CD4-positive, alpha-beta T cell (primary cell): ENCODE measurements around the gene PKDREJ. TPM values are rescaled to one million over a fixed set of nuclear protein-coding genes. Genes with fewer than 3 reads are reported as not detected.

ENCODE experiments used
- ATAC-seq: fragments of 200-7000 bp; cut with Tn5 transposase; one replicate; pipeline ENCODE4 v1.10.0; 2022; ENCODE audit warnings: mild to moderate bottlenecking; ENCODE audit not compliant: poor library complexity
- CTCF ChIA-PET: fragments of 350-600 bp; sonication (Branson Sonifier 250); formaldehyde crosslinking; loops from one replicate; lab custom pipeline; 2021; ENCODE audit warnings: antibody characterized with exemption, inconsistent platforms; lab: Charles Lee
- POLR2A ChIA-PET: fragments of 350-600 bp; sonication (Branson Sonifier 250); formaldehyde crosslinking; loops from one replicate; lab custom pipeline; 2021; ENCODE audit warnings: antibody characterized with exemption, inconsistent platforms; lab: Charles Lee
- DNase-seq, 14 experiments: peaks; one replicate each; pipeline ENCODE4 v3.0.0-alpha.2; 2013 to 2020; ENCODE audit warnings: mixed read lengths in 2 of 14
- H3K27ac ChIP-seq, 2 donors: one replicate each; pipeline versions ENCODE4 v1.5.1 to v1.7.0; 2013; ENCODE audit warnings: low read length in 2 of 2, low read depth in 1 of 2, mild to moderate bottlenecking in 1 of 2
- H3K27me3 ChIP-seq, 2 experiments: 1 replicate in 1 of 2; 2 replicates in 1 of 2; pipeline versions ENCODE4 v1.6.1 to v1.7.0; 2013; ENCODE audit warnings: low read length in 2 of 2, control low read depth in 1 of 2, mild to moderate bottlenecking in 1 of 2, moderate library complexity in 1 of 2; ENCODE audit not compliant: insufficient read depth in 2 of 2, control insufficient read depth in 1 of 2
- H3K36me3 ChIP-seq: one replicate; pipeline ENCODE4 v1.6.1; 2013; ENCODE audit warnings: low read length, control low read depth; ENCODE audit not compliant: insufficient read depth
- H3K4me1 ChIP-seq: one replicate; pipeline ENCODE4 v1.6.1; 2013; ENCODE audit warnings: low read length, control low read depth; ENCODE audit not compliant: insufficient read depth
- H3K4me3 ChIP-seq: one replicate; pipeline ENCODE4 v1.5.1; 2013; ENCODE audit warnings: mild to moderate bottlenecking, low read length, moderate library complexity
- H3K9me3 ChIP-seq, 2 experiments: 1 replicate in 1 of 2; 2 replicates in 1 of 2; pipeline versions ENCODE4 v1.6.1 to v1.7.0; 2013; ENCODE audit warnings: low read length in 2 of 2, mild to moderate bottlenecking in 2 of 2, control low read depth in 1 of 2, moderate library complexity in 1 of 2; ENCODE audit not compliant: control insufficient read depth in 1 of 2, insufficient read depth in 1 of 2
- H3K27ac Mint-ChIP-seq: one replicate; pipeline ENCODE4 v1.8.0; 2020; ENCODE audit warnings: mixed read lengths
- H3K27me3 Mint-ChIP-seq: one replicate; pipeline ENCODE4 v1.8.0; 2021; ENCODE audit warnings: mixed read lengths
- H3K36me3 Mint-ChIP-seq: one replicate; pipeline ENCODE4 v1.8.0; 2021; ENCODE audit warnings: low read depth, mixed read lengths
- H3K4me1 Mint-ChIP-seq: one replicate; pipeline ENCODE4 v1.8.0; 2021; ENCODE audit warnings: low read depth, mixed read lengths
- H3K4me3 Mint-ChIP-seq: one replicate; pipeline ENCODE4 v1.8.0; 2020; ENCODE audit warnings: mild to moderate bottlenecking, mixed read lengths
- H3K9me3 Mint-ChIP-seq: one replicate; pipeline ENCODE4 v1.8.0; 2020; ENCODE audit warnings: mixed read lengths
- intact Hi-C, 2 experiments: fragments of 100-400 bp; cut with DNase I in 1 of 2; cut with micrococcal nuclease in 1 of 2; formaldehyde crosslinking; loops; one replicate each; pipeline versions ENCODE4 v1.15.1 to v1.9.0; 2023 to 2025; cut with DNase I, micrococcal nuclease
- total RNA-seq, 174 experiments: library from RNA in 2 of 174; stranded (reverse) in 2 of 174; gene quantifications; one replicate each; pipeline ENCODE4 v1.2.3 and lab custom pipeline; 2021 to 2026
- TF ChIP-seq, protein P1 (sequence below): fragments of 200-600 bp; IDR thresholded peaks from one replicate; pipeline ENCODE4 v1.8.0; 2022; ENCODE audit warnings: antibody characterized with exemption, mild to moderate bottlenecking

PKDREJ gene
- total RNA-seq, 2 experiments from 2014 or later: not detected

- no peaks in the 10 kb centered on the region for H3K4me1 ChIP-seq
- H3K27me3 ChIP-seq: peaks cover 10 to 14% of the 10 kb centered on the region in 2 experiments
- H3K27ac Mint-ChIP-seq: no peak overlapping the region
- intact Hi-C loops: no loop called here
- no peaks in the 10 kb centered on the region for H3K36me3 ChIP-seq
- no peaks in the 10 kb centered on the region for H3K9me3 Mint-ChIP-seq
- H3K36me3 Mint-ChIP-seq: no peaks in the 10 kb centered on the region
- ATAC-seq: no peak
- H3K4me1 Mint-ChIP-seq: peaks cover 13% of the 10 kb centered on the region
- DNase-seq: no peak
- peaks cover 32% of the 10 kb centered on the region for H3K27me3 Mint-ChIP-seq
- TF ChIP-seq, protein P1, sequence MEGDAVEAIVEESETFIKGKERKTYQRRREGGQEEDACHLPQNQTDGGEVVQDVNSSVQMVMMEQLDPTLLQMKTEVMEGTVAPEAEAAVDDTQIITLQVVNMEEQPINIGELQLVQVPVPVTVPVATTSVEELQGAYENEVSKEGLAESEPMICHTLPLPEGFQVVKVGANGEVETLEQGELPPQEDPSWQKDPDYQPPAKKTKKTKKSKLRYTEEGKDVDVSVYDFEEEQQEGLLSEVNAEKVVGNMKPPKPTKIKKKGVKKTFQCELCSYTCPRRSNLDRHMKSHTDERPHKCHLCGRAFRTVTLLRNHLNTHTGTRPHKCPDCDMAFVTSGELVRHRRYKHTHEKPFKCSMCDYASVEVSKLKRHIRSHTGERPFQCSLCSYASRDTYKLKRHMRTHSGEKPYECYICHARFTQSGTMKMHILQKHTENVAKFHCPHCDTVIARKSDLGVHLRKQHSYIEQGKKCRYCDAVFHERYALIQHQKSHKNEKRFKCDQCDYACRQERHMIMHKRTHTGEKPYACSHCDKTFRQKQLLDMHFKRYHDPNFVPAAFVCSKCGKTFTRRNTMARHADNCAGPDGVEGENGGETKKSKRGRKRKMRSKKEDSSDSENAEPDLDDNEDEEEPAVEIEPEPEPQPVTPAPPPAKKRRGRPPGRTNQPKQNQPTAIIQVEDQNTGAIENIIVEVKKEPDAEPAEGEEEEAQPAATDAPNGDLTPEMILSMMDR: no peak
- H3K27ac ChIP-seq: no peak overlapping the region
- CTCF ChIA-PET: no interaction called here
- POLR2A ChIA-PET: no interaction called here
- no peak overlapping the region for H3K4me3 Mint-ChIP-seq
- H3K9me3 ChIP-seq: no peaks in the 10 kb centered on the region
- no peak overlapping the region for H3K4me3 ChIP-seq
Observed at GRCh38 chr22:46256358-46256958, 6.7 kb downstream of the PKDREJ start.

DNA sequence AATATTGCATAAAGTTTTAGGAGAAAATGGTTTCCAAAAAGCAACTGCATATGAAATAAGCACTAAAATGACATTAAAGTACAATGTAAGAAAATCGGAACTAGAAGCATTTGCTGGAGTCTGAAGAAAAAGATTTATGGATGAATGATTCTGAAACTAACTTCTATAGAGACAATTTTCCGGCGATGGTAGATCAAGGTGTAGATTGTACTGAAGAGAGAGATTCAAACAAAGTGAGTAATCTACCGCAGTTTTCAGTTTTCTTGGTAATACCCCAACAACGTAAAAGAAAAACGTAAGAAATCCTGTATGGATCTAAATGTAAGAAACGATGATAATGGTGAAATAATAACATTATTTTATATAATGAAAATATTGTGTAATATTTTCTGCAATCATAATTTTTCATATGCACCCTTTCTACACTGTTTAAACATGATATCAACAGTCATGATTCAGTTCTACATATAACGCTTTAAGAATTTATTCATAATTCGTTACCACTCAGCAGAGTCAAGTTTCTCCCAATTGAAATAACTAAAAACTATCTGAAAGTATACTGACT is 11.2 kb downstream of the PKDREJ start:
- H3K27ac Mint-ChIP-seq: peak overlapping the region; percentile 76
- CTCF ChIA-PET: no interaction called here
- Histone ChIP-seq H3K4me3 (no peak overlapping the region), H3K27ac (no peak overlapping the region), H3K27me3 (no peaks in the 10 kb centered on the region), H3K4me1 (peaks cover 30% of the 10 kb centered on the region), H3K36me3 (peaks cover 3% of the 10 kb centered on the region), H3K9me3 (no peaks in the 10 kb centered on the region)
- POLR2A ChIA-PET: interaction anchor here (0.7 to 3.9 kb wide), 4 partner anchors 11 to 102 kb away, joined by 3 to 30 read pairs (median 12); partner anchors contain the start of genes GTSE1 and PPARA
- intact Hi-C loops: loop anchor here (2.0 to 5.0 kb wide), 5 partner anchors 15 to 215 kb away; partner anchors contain the start of gene GTSE1 (in 1 of the 2)
- no peaks in the 10 kb centered on the region for H3K9me3 Mint-ChIP-seq
- TF ChIP-seq, protein P1: no peak
- peaks cover 32% of the 10 kb centered on the region for H3K4me1 Mint-ChIP-seq
- H3K4me3 Mint-ChIP-seq: peak overlapping the region; percentile 86
- DNase-seq: no peak
- H3K36me3 Mint-ChIP-seq: no peaks in the 10 kb centered on the region
- no peak for ATAC-seq
- no peaks in the 10 kb centered on the region for H3K27me3 Mint-ChIP-seq

DNA sequence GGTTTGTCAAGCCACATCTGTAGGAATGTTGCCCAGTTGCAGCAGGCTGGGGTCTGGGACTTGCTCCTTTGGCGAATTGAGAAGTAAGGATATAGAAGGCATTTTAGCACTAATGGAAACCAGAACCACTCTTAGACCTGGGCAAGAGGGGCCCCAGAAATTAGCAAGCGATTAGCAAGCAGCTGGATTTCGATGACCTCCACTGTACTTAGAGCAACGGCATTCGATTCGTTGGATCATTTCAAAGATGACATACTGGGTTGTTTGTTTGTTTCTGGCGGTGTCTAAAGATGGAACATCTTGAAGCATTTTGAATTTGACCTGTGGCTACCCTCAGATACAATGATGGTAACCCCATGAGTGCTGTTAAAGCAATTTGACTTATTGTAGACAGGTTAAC is 11.9 kb downstream of the PKDREJ start:
- Mint-ChIP-seq H3K9me3 (no peaks in the 10 kb centered on the region), H3K36me3 (peaks cover 4% of the 10 kb centered on the region), H3K4me3 (peak overlapping the region; percentile 86), H3K27ac (peak overlapping the region; percentile 76), H3K27me3 (no peaks in the 10 kb centered on the region), H3K4me1 (peaks cover 32% of the 10 kb centered on the region)
- DNase-seq (no peak), ATAC-seq (no peak)
- Histone ChIP-seq H3K4me1 (peaks cover 31% of the 10 kb centered on the region), H3K36me3 (peaks cover 9% of the 10 kb centered on the region), H3K9me3 (no peaks in the 10 kb centered on the region), H3K4me3 (peak overlapping the region; percentile 79), H3K27me3 (no peaks in the 10 kb centered on the region), H3K27ac (peak overlapping the region in 1 of 2 donors; percentile 65)
- ChIA-PET CTCF (interaction anchor here (2.1 kb wide), 1 partner anchor 45 kb away, joined by 6 read pairs; the partner anchor contains the start of gene GTSE1), POLR2A (interaction anchor here (0.7 to 3.9 kb wide), 4 partner anchors 10 to 101 kb away, joined by 3 to 30 read pairs (median 16); partner anchors contain the start of genes GTSE1 and PPARA)
- intact Hi-C loops: loop anchor here (2.0 to 5.0 kb wide), 4 partner anchors 46 to 214 kb away; partner anchors contain the start of gene GTSE1 (in 1 of the 2)
- TF ChIP-seq, protein P1: no peak
